ENCODE results near the gene PRICKLE2.

- TF ChIP-seq, protein P1, sequence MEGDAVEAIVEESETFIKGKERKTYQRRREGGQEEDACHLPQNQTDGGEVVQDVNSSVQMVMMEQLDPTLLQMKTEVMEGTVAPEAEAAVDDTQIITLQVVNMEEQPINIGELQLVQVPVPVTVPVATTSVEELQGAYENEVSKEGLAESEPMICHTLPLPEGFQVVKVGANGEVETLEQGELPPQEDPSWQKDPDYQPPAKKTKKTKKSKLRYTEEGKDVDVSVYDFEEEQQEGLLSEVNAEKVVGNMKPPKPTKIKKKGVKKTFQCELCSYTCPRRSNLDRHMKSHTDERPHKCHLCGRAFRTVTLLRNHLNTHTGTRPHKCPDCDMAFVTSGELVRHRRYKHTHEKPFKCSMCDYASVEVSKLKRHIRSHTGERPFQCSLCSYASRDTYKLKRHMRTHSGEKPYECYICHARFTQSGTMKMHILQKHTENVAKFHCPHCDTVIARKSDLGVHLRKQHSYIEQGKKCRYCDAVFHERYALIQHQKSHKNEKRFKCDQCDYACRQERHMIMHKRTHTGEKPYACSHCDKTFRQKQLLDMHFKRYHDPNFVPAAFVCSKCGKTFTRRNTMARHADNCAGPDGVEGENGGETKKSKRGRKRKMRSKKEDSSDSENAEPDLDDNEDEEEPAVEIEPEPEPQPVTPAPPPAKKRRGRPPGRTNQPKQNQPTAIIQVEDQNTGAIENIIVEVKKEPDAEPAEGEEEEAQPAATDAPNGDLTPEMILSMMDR (conservative IDR thresholded peaks at IDR 0.05; ENCODE audit: low read depth, low read length), result no peak
- TF ChIP-seq EZH2 (IDR thresholded peaks at IDR 0.05; ENCODE audit: borderline replicate concordance, low read depth, low read length, poor library complexity, severe bottlenecking), result no peak
Measured at GRCh38 chr3:64214381-64215018, 10.8 kb downstream of the PRICKLE2 start.

All from A673 (cell line).